Measurements from ENCODE around the gene CGNL1. TPM values are rescaled to one million over a fixed set of nuclear protein-coding genes. Genes with fewer than 3 reads are reported as not detected.
A peak's percentile ranks its signal among the peaks of the same experiment; 100 is the strongest.

Gene CGNL1
- polyA plus RNA-seq, 1 donor, result 7.8 TPM

DNA sequence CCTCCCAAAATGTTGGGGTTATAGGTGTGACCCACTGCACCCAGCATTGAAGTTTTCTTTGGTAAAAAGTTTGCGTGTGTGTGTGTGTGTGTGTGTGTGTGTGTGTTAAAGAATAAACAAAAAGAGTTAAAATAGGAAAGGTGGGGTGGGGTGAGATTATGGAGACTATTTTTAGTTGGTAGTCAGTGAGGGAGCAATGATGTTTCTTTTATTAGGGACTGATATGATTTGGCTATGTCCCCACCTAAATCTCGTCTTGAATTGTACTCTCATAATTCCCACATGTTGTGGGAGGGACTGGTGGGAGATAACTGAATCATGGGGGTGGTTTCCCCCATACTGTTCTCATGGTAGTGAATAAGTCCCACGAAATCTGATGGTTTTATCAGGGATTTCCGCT lies 92.2 kb downstream of the CGNL1 start:
- H3K27ac ChIP-seq (ENCODE audit: low read length), result no peak overlapping the region
- 82% methylated on average over 3 of the region's 4 CpGs for WGBS (ENCODE audit: insufficient coverage, low lambda C conversion rate)
- DNase-seq, result no peak
- H3K27me3 ChIP-seq (ENCODE audit: control insufficient read depth, insufficient read depth, low read length), result no peaks in the 10 kb centered on the region
- no peak overlapping the region for H3K4me3 ChIP-seq (ENCODE audit: low read length)
- no peaks in the 10 kb centered on the region for H3K9me3 ChIP-seq (ENCODE audit: control insufficient read depth, low read depth, low read length)
- no peaks in the 10 kb centered on the region for H3K4me1 ChIP-seq (ENCODE audit: control insufficient read depth, insufficient read depth, low read length)
- H3K36me3 ChIP-seq (ENCODE audit: control insufficient read depth, insufficient read depth, low read length), result no peaks in the 10 kb centered on the region

DNA sequence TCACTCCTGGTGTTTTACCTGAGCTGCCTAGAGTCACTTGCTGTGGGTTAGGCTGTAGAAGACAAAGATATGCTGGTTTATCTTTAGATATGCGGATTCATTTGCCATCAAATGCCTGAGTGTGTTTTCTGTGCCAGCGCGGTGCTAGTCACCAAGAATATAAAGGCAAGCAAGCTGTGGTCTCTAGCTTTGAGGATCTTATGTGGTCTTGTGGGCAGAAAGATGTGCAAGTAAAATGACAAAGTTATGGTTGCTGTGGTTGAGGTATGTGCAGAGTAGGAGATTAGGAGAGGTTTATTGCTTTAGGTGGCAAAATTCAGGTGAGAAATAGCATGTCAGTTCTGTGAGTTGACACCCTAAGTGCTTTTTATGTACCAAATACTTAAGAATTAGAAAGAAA lies 94.2 kb downstream of the CGNL1 start:
- no peak for DNase-seq
- WGBS (ENCODE audit: insufficient coverage, low lambda C conversion rate), result 100% methylated on average over 1 of the region's 3 CpGs
- no peaks in the 10 kb centered on the region for H3K27me3 ChIP-seq (ENCODE audit: control insufficient read depth, insufficient read depth, low read length)
- H3K4me3 ChIP-seq (ENCODE audit: low read length), result no peak overlapping the region
- H3K9me3 ChIP-seq (ENCODE audit: control insufficient read depth, low read depth, low read length), result no peaks in the 10 kb centered on the region
- no peak overlapping the region for H3K27ac ChIP-seq (ENCODE audit: low read length)
- no peaks in the 10 kb centered on the region for H3K36me3 ChIP-seq (ENCODE audit: control insufficient read depth, insufficient read depth, low read length)
- H3K4me1 ChIP-seq (ENCODE audit: control insufficient read depth, insufficient read depth, low read length), result no peaks in the 10 kb centered on the region

- no peaks in the 10 kb centered on the region for H3K36me3 ChIP-seq (ENCODE audit: control insufficient read depth, insufficient read depth, low read length)
- WGBS (ENCODE audit: insufficient coverage, low lambda C conversion rate), result no CpG with 5 or more reads among the region's 2 CpGs
- no peak overlapping the region for H3K4me3 ChIP-seq (ENCODE audit: low read length)
Measured at GRCh38 chr15:57472861-57473260, 96.6 kb downstream of the CGNL1 start.

GRCh38 chr15:57476533-57476975 lies 100.2 kb downstream of the CGNL1 start:
- Histone ChIP-seq H3K36me3 (ENCODE audit: control insufficient read depth, insufficient read depth, low read length) (no peaks in the 10 kb centered on the region), H3K9me3 (ENCODE audit: control insufficient read depth, low read depth, low read length) (no peaks in the 10 kb centered on the region), H3K27me3 (ENCODE audit: control insufficient read depth, insufficient read depth, low read length) (no peaks in the 10 kb centered on the region), H3K4me3 (ENCODE audit: low read length) (no peak overlapping the region), H3K27ac (ENCODE audit: low read length) (no peak overlapping the region), H3K4me1 (ENCODE audit: control insufficient read depth, insufficient read depth, low read length) (peaks cover 24% of the 10 kb centered on the region)
- no CpG with 5 or more reads among the region's 5 CpGs for WGBS (ENCODE audit: insufficient coverage, low lambda C conversion rate)
- DNase-seq, result no peak

More at GRCh38 chr15:57472861-57473260, 96.6 kb downstream of the CGNL1 start:
- Histone ChIP-seq H3K9me3 (ENCODE audit: control insufficient read depth, low read depth, low read length) (no peaks in the 10 kb centered on the region), H3K4me1 (ENCODE audit: control insufficient read depth, insufficient read depth, low read length) (peaks cover 10% of the 10 kb centered on the region), H3K27ac (ENCODE audit: low read length) (no peak overlapping the region), H3K27me3 (ENCODE audit: control insufficient read depth, insufficient read depth, low read length) (no peaks in the 10 kb centered on the region)
- no peak for DNase-seq

DNA sequence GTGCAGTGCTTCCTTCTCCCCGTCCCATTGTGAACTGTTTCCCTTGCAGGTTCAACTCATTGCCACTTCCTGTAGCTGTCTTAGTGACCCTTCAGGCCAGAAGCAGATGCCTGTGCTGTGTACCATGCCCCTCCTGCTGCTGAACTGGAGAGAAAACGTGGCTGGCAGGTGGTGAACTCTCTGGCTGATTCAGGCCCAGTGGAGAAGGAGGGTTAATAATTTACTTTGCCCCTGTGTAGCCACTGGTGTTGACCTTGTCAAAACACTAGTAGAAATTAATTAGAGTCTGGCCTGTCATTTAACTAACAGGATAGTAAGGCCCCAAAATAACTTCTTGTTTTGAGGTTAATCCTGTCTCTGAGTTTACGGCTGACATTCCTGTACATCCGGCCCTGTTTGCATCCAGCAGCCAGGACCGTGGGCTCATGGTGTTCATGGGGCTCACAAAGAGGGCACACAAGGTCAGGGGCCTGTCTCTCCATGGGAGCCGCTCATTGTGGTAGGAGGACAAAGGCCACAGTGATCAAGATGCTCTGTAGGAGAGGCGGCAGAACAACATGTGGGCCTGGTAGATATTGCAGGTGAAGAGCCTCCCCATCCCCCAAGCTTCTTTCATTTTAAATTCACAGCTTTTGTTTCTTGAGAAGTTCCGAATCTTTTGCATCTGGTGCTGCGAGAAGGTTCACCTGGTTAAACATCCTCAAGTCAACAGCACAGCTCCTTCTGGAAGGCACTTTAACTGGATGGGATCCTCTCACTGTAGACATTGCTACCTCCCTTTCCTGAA lies 101.6 kb downstream of the CGNL1 start:
- Histone ChIP-seq H3K27ac (ENCODE audit: low read length) (peak overlapping the region; percentile 31), H3K4me3 (ENCODE audit: low read length) (no peak overlapping the region), H3K4me1 (ENCODE audit: control insufficient read depth, insufficient read depth, low read length) (peaks cover 24% of the 10 kb centered on the region), H3K9me3 (ENCODE audit: control insufficient read depth, low read depth, low read length) (no peaks in the 10 kb centered on the region), H3K27me3 (ENCODE audit: control insufficient read depth, insufficient read depth, low read length) (no peaks in the 10 kb centered on the region), H3K36me3 (ENCODE audit: control insufficient read depth, insufficient read depth, low read length) (no peaks in the 10 kb centered on the region)
- peak; percentile 73 to 89 for DNase-seq
- WGBS (ENCODE audit: insufficient coverage, low lambda C conversion rate), result no CpG with 5 or more reads among the region's 9 CpGs

GRCh38 chr15:57479005-57479404 lies 102.7 kb downstream of the CGNL1 start:
- no CpG with 5 or more reads among the region's 1 CpG for WGBS (ENCODE audit: insufficient coverage, low lambda C conversion rate)
- no peaks in the 10 kb centered on the region for H3K27me3 ChIP-seq (ENCODE audit: control insufficient read depth, insufficient read depth, low read length)
- no peaks in the 10 kb centered on the region for H3K9me3 ChIP-seq (ENCODE audit: control insufficient read depth, low read depth, low read length)
- no peak for DNase-seq
- H3K27ac ChIP-seq (ENCODE audit: low read length), result no peak overlapping the region
- no peaks in the 10 kb centered on the region for H3K36me3 ChIP-seq (ENCODE audit: control insufficient read depth, insufficient read depth, low read length)
- H3K4me1 ChIP-seq (ENCODE audit: control insufficient read depth, insufficient read depth, low read length), result peaks cover 24% of the 10 kb centered on the region
- H3K4me3 ChIP-seq (ENCODE audit: low read length), result no peak overlapping the region

GRCh38 chr15:57481038-57481705 lies 104.9 kb downstream of the CGNL1 start:
- no peaks in the 10 kb centered on the region for H3K36me3 ChIP-seq (ENCODE audit: control insufficient read depth, insufficient read depth, low read length)
- H3K4me1 ChIP-seq (ENCODE audit: control insufficient read depth, insufficient read depth, low read length), result peaks cover 24% of the 10 kb centered on the region
- WGBS (ENCODE audit: insufficient coverage, low lambda C conversion rate), result 89% methylated on average over 3 of the region's 3 CpGs
- no peak for DNase-seq
- no peak overlapping the region for H3K27ac ChIP-seq (ENCODE audit: low read length)
- no peaks in the 10 kb centered on the region for H3K27me3 ChIP-seq (ENCODE audit: control insufficient read depth, insufficient read depth, low read length)
- H3K9me3 ChIP-seq (ENCODE audit: control insufficient read depth, low read depth, low read length), result no peaks in the 10 kb centered on the region
- H3K4me3 ChIP-seq (ENCODE audit: low read length), result no peak overlapping the region

- no peaks in the 10 kb centered on the region for H3K4me1 ChIP-seq (ENCODE audit: control insufficient read depth, insufficient read depth, low read length)
- DNase-seq, result peak; percentile 69
- no peaks in the 10 kb centered on the region for H3K9me3 ChIP-seq (ENCODE audit: control insufficient read depth, low read depth, low read length)
- no CpG with 5 or more reads among the region's 2 CpGs for WGBS (ENCODE audit: insufficient coverage, low lambda C conversion rate)
- H3K27me3 ChIP-seq (ENCODE audit: control insufficient read depth, insufficient read depth, low read length), result no peaks in the 10 kb centered on the region
- no peaks in the 10 kb centered on the region for H3K36me3 ChIP-seq (ENCODE audit: control insufficient read depth, insufficient read depth, low read length)
- no peak overlapping the region for H3K4me3 ChIP-seq (ENCODE audit: low read length)
- H3K27ac ChIP-seq (ENCODE audit: low read length), result no peak overlapping the region
Measured at GRCh38 chr15:57485869-57486268, 109.6 kb downstream of the CGNL1 start.

GRCh38 chr15:57486833-57487232 lies 110.5 kb downstream of the CGNL1 start:
- Histone ChIP-seq H3K27ac (ENCODE audit: low read length) (no peak overlapping the region), H3K9me3 (ENCODE audit: control insufficient read depth, low read depth, low read length) (no peaks in the 10 kb centered on the region), H3K36me3 (ENCODE audit: control insufficient read depth, insufficient read depth, low read length) (no peaks in the 10 kb centered on the region), H3K4me3 (ENCODE audit: low read length) (no peak overlapping the region), H3K27me3 (ENCODE audit: control insufficient read depth, insufficient read depth, low read length) (no peaks in the 10 kb centered on the region), H3K4me1 (ENCODE audit: control insufficient read depth, insufficient read depth, low read length) (no peaks in the 10 kb centered on the region)
- no peak for DNase-seq

- H3K27ac ChIP-seq (ENCODE audit: low read length), result no peak overlapping the region
- no peak for DNase-seq
- no peaks in the 10 kb centered on the region for H3K36me3 ChIP-seq (ENCODE audit: control insufficient read depth, insufficient read depth, low read length)
- H3K4me1 ChIP-seq (ENCODE audit: control insufficient read depth, insufficient read depth, low read length), result no peaks in the 10 kb centered on the region
- no peaks in the 10 kb centered on the region for H3K9me3 ChIP-seq (ENCODE audit: control insufficient read depth, low read depth, low read length)
- H3K27me3 ChIP-seq (ENCODE audit: control insufficient read depth, insufficient read depth, low read length), result no peaks in the 10 kb centered on the region
- H3K4me3 ChIP-seq (ENCODE audit: low read length), result no peak overlapping the region
Measured at GRCh38 chr15:57489122-57489521, 112.8 kb downstream of the CGNL1 start.

DNA sequence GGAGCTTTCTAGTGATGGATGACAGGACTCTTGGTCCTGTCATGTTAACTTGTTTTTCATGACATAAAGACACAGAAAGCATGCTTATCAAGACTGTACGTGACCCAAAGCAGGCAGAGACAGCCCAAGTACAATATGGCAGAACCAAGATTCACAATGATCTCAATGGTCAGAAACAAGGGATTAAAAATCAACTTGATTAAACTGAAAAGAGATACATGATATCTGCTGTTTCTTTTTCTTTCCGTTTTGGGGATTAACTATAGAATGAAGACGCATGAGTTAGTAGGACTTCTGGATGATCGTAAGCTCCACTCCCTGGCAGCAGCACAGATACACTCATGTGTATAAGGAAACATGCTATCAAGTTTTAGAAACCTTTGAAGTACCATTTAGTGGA lies 117.0 kb downstream of the CGNL1 start:
- no peak for DNase-seq
- no CpG with 5 or more reads among the region's 4 CpGs for WGBS (ENCODE audit: insufficient coverage, low lambda C conversion rate)
- no peak overlapping the region for H3K27ac ChIP-seq (ENCODE audit: low read length)
- no peaks in the 10 kb centered on the region for H3K9me3 ChIP-seq (ENCODE audit: control insufficient read depth, low read depth, low read length)
- no peaks in the 10 kb centered on the region for H3K36me3 ChIP-seq (ENCODE audit: control insufficient read depth, insufficient read depth, low read length)
- no peak overlapping the region for H3K4me3 ChIP-seq (ENCODE audit: low read length)
- H3K4me1 ChIP-seq (ENCODE audit: control insufficient read depth, insufficient read depth, low read length), result peaks cover 29% of the 10 kb centered on the region
- H3K27me3 ChIP-seq (ENCODE audit: control insufficient read depth, insufficient read depth, low read length), result no peaks in the 10 kb centered on the region
